WTC11 (cell line): ENCODE measurements around the gene GLUD1. TPM values are rescaled to one million over a fixed set of nuclear protein-coding genes. Genes with fewer than 3 reads are reported as not detected.

Experiments used
- ATAC-seq: fragments of 200-7000 bp; cut with Tn5 transposase; 2 replicates; pipeline ENCODE4 v1.10.0; 2021; ENCODE audit warnings: mild to moderate bottlenecking, moderate library complexity
- CTCF ChIA-PET: fragments of 300-600 bp; sonication (Branson Sonifier 250); formaldehyde crosslinking; loops from one replicate; lab custom pipeline; 2021; ENCODE audit warnings: antibody characterized with exemption; lab: Charles Lee
- POLR2A ChIA-PET: fragments of 350-600 bp; sonication (Branson Sonifier 250); formaldehyde crosslinking; loops from one replicate; lab custom pipeline; 2021; ENCODE audit warnings: antibody characterized with exemption; lab: Charles Lee
- DNase-seq: peaks from one replicate; pipeline ENCODE4 v3.0.0; 2021; ENCODE audit warnings: low spot score
- H3K27ac Mint-ChIP-seq: 2 replicates; pipeline ENCODE4 v1.8.0; 2021; ENCODE audit warnings: mixed read lengths
- H3K27me3 Mint-ChIP-seq: 2 replicates; pipeline ENCODE4 v1.8.0; 2021; ENCODE audit warnings: low read depth, mild to moderate bottlenecking, moderate library complexity, mixed read lengths
- H3K36me3 Mint-ChIP-seq: 2 replicates; pipeline ENCODE4 v1.8.0; 2021; ENCODE audit warnings: mixed read lengths
- H3K4me1 Mint-ChIP-seq: 2 replicates; pipeline ENCODE4 v1.8.0; 2022; ENCODE audit warnings: mixed read lengths
- H3K4me3 Mint-ChIP-seq: 2 replicates; pipeline ENCODE4 v1.8.0; 2021; ENCODE audit warnings: mild to moderate bottlenecking, moderate library complexity, mixed read lengths
- H3K9me3 Mint-ChIP-seq: 2 replicates; pipeline ENCODE4 v1.8.0; 2021; ENCODE audit warnings: mixed read lengths
- CBFB ChIP-seq: sonication (generic); formaldehyde crosslinking; IDR thresholded peaks from 2 replicates; pipeline ENCODE4 v1.8.1; 2022; ENCODE audit warnings: mild to moderate bottlenecking, low read depth, missing genetic modification reagents
- CREB1 ChIP-seq: sonication (generic); formaldehyde crosslinking; IDR thresholded peaks from 2 replicates; pipeline ENCODE4 v1.8.0; 2023; ENCODE audit warnings: mild to moderate bottlenecking, missing genetic modification reagents
- CTCF ChIP-seq: fragments of 200-600 bp; IDR thresholded peaks from 2 replicates; pipeline ENCODE4 v1.8.0; 2022; ENCODE audit warnings: antibody characterized with exemption
- E2F1 ChIP-seq: sonication (generic); formaldehyde crosslinking; IDR thresholded peaks from 2 replicates; pipeline ENCODE4 v1.8.0; 2022; ENCODE audit warnings: mild to moderate bottlenecking, missing genetic modification reagents
- E2F4 ChIP-seq: sonication (generic); formaldehyde crosslinking; IDR thresholded peaks from 2 replicates; pipeline ENCODE4 v1.8.1; 2022; ENCODE audit warnings: low read depth, mild to moderate bottlenecking, moderate library complexity, missing genetic modification reagents, borderline replicate concordance
- E2F5 ChIP-seq: sonication (generic); formaldehyde crosslinking; IDR thresholded peaks from 2 replicates; pipeline ENCODE4 v1.8.1; 2022; ENCODE audit warnings: mild to moderate bottlenecking, moderate library complexity, missing genetic modification reagents
- EMX1 ChIP-seq: fragments of 250-450 bp; sonication (Bioruptor Pico); IDR thresholded peaks from 2 replicates; pipeline ENCODE4 v1.8.0; 2021; ENCODE audit warnings: mild to moderate bottlenecking
- ETV6 ChIP-seq: sonication (generic); formaldehyde crosslinking; IDR thresholded peaks from 2 replicates; pipeline ENCODE4 v1.8.1; 2022; ENCODE audit warnings: mild to moderate bottlenecking, missing genetic modification reagents
- FOXP4 ChIP-seq: sonication (generic); formaldehyde crosslinking; IDR thresholded peaks from 2 replicates; pipeline ENCODE4 v1.8.0; 2022; ENCODE audit warnings: mild to moderate bottlenecking, missing genetic modification reagents
- GTF2I ChIP-seq: fragments of 250-450 bp; sonication (Bioruptor Pico); conservative IDR thresholded peaks from 2 replicates; pipeline ENCODE4 v1.4.0; 2021; ENCODE audit warnings: mild to moderate bottlenecking
- IRF2 ChIP-seq: sonication (generic); formaldehyde crosslinking; IDR thresholded peaks from 2 replicates; pipeline ENCODE4 v1.8.0; 2022; ENCODE audit warnings: low read depth, missing genetic modification reagents, borderline replicate concordance
- JAZF1 ChIP-seq: fragments of 250-450 bp; sonication (Bioruptor Pico); IDR thresholded peaks from 2 replicates; pipeline ENCODE4 v1.9.0; 2021; ENCODE audit warnings: moderate library complexity, mild to moderate bottlenecking, inconsistent platforms
- NFATC4 ChIP-seq: fragments of 250-450 bp; sonication (Bioruptor Pico); IDR thresholded peaks from 2 replicates; pipeline ENCODE4 v1.9.0; 2021; ENCODE audit warnings: mild to moderate bottlenecking
- PRRX2 ChIP-seq: fragments of 250-450 bp; sonication (Bioruptor Pico); IDR thresholded peaks from 2 replicates; pipeline ENCODE4 v1.8.0; 2021; ENCODE audit warnings: mild to moderate bottlenecking
- TCF7 ChIP-seq: sonication (generic); formaldehyde crosslinking; IDR thresholded peaks from 2 replicates; pipeline ENCODE4 v1.8.0; 2022; ENCODE audit warnings: mild to moderate bottlenecking, low read depth, missing genetic modification reagents, moderate library complexity
- TEAD1 ChIP-seq: sonication (generic); formaldehyde crosslinking; IDR thresholded peaks from 2 replicates; pipeline ENCODE4 v1.8.0; 2022; ENCODE audit warnings: mild to moderate bottlenecking, missing genetic modification reagents
- TEAD4 ChIP-seq: sonication (generic); formaldehyde crosslinking; IDR thresholded peaks from 2 replicates; pipeline ENCODE4 v1.8.0; 2022; ENCODE audit warnings: mild to moderate bottlenecking, missing genetic modification reagents
- USF1 ChIP-seq: sonication (generic); formaldehyde crosslinking; IDR thresholded peaks from 2 replicates; pipeline ENCODE4 v1.8.0; 2022; ENCODE audit warnings: mild to moderate bottlenecking, missing genetic modification reagents
- ZBTB21 ChIP-seq: sonication (generic); formaldehyde crosslinking; IDR thresholded peaks from 2 replicates; pipeline ENCODE4 v1.8.1; 2023; ENCODE audit warnings: mild to moderate bottlenecking, missing genetic modification reagents, borderline replicate concordance
- ZNF263 ChIP-seq: sonication (generic); formaldehyde crosslinking; IDR thresholded peaks from 2 replicates; pipeline ENCODE4 v1.8.1; 2022; ENCODE audit warnings: low read depth, mild to moderate bottlenecking, moderate library complexity, missing genetic modification reagents
- ZNF317 ChIP-seq: sonication (generic); formaldehyde crosslinking; IDR thresholded peaks from 2 replicates; pipeline ENCODE4 v1.8.1; 2023; ENCODE audit warnings: low read depth, mild to moderate bottlenecking, moderate library complexity, missing genetic modification reagents, borderline replicate concordance
- ZNF512 ChIP-seq: sonication (generic); formaldehyde crosslinking; IDR thresholded peaks from 2 replicates; pipeline ENCODE4 v1.8.1; 2022; ENCODE audit warnings: missing genetic modification reagents, borderline replicate concordance
- ZNF671 ChIP-seq: fragments of 250-450 bp; sonication (Bioruptor Pico); IDR thresholded peaks from 2 replicates; pipeline ENCODE4 v1.8.0; 2021; ENCODE audit warnings: mild to moderate bottlenecking
- total RNA-seq: library from RNA; stranded (reverse); gene quantifications from 3 replicates; pipeline ENCODE4 v1.2.3, GENCODE V29; 2021

Gene GLUD1
- total RNA-seq, 1 experiment from 2014 or later = 98.2 TPM

GRCh38 chr10:87060280-87060928 is 34.2 kb downstream of the GLUD1 start:
- POLR2A ChIA-PET = no interaction called here
- DNase-seq (no peak), ATAC-seq (no peak)
- Mint-ChIP-seq H3K9me3 (no peaks in the 10 kb centered on the region), H3K27me3 (no peaks in the 10 kb centered on the region), H3K4me1 (no peaks in the 10 kb centered on the region), H3K36me3 (peaks cover 65% of the 10 kb centered on the region), H3K4me3 (no peak overlapping the region), H3K27ac (no peak overlapping the region)
- TF ChIP-seq ZBTB21 (CRISPR knock-in tag) = no peak
- no peak for TF ChIP-seq ZNF512 (CRISPR knock-in tag)
- no peak for TF ChIP-seq TCF7 (CRISPR knock-in tag)
- no peak for TF ChIP-seq USF1 (CRISPR knock-in tag)
- no peak for TF ChIP-seq GTF2I (CRISPR knock-in tag)
- no peak for TF ChIP-seq JAZF1 (CRISPR knock-in tag)
- TF ChIP-seq ZNF263 (CRISPR knock-in tag) = no peak
- TF ChIP-seq IRF2 (CRISPR knock-in tag) = no peak
- TF ChIP-seq TEAD4 = no peak
- no peak for TF ChIP-seq CREB1
- no peak for TF ChIP-seq EMX1
- TF ChIP-seq ZNF317 = no peak
- no peak for TF ChIP-seq ZNF671 (CRISPR knock-in tag)
- no peak for TF ChIP-seq ETV6 (CRISPR knock-in tag)
- TF ChIP-seq E2F4 (CRISPR knock-in tag) = no peak
- TF ChIP-seq CBFB = no peak
- no peak for TF ChIP-seq CTCF
- TF ChIP-seq TEAD1 (CRISPR knock-in tag) = no peak
- TF ChIP-seq NFATC4 (CRISPR knock-in tag) = no peak
- TF ChIP-seq PRRX2 (CRISPR knock-in tag) = no peak
- CTCF ChIA-PET = no interaction called here

GRCh38 chr10:87059401-87059800 is 35.2 kb downstream of the GLUD1 start:
- POLR2A ChIA-PET = no interaction called here
- no peak overlapping the region for H3K4me3 Mint-ChIP-seq
- H3K27ac Mint-ChIP-seq = no peak overlapping the region
- H3K36me3 Mint-ChIP-seq = peaks cover 65% of the 10 kb centered on the region
- H3K27me3 Mint-ChIP-seq = no peaks in the 10 kb centered on the region
- no peak for ATAC-seq
- CTCF ChIA-PET = interaction anchor here (1.1 kb wide), 1 partner anchor 119 kb away, joined by 3 read pairs; no protein-coding TSS in a partner anchor
- no peak for DNase-seq
- no peaks in the 10 kb centered on the region for H3K9me3 Mint-ChIP-seq
- H3K4me1 Mint-ChIP-seq = no peaks in the 10 kb centered on the region
- TF ChIP-seq TCF7 (CRISPR knock-in tag) (no peak), E2F1 (CRISPR knock-in tag) (no peak), JAZF1 (CRISPR knock-in tag) (no peak), E2F5 (CRISPR knock-in tag) (no peak), CTCF (no peak), FOXP4 (CRISPR knock-in tag) (no peak)
